ENCODE measurements around the gene STC2. TPM values are rescaled to one million over a fixed set of nuclear protein-coding genes. Genes with fewer than 3 reads are reported as not detected.

The STC2 gene
- total RNA-seq, 4 donors from 2014 or later = 0.64 to 26.1 (median 1.9) TPM

GRCh38 chr5:173340451-173340850 is 12.2 kb upstream of the STC2 start:
- Histone ChIP-seq H3K27ac (no peak overlapping the region), H3K36me3 (no peaks in the 10 kb centered on the region), H3K4me1 (no peaks in the 10 kb centered on the region), H3K4me3 (no peak overlapping the region), H3K27me3 (peaks cover 0 to 14% (median 0%) of the 10 kb centered on the region in 4 donors), H3K9me3 (no peaks in the 10 kb centered on the region)
- intact Hi-C loops (cut with DNase I) = no loop called here
- DNase-seq = no peak
- TF ChIP-seq POLR2A (IDR thresholded peaks at IDR 0.05) = no peak
- TF ChIP-seq CTCF (IDR thresholded peaks at IDR 0.05) = no peak
- 65 to 79% methylated on average over 5 to 9 of the region's 9 CpGs for WGBS, 2 donors

GRCh38 chr5:173339286-173339685 is 11.1 kb upstream of the STC2 start:
- WGBS, 2 donors = 68 to 77% methylated on average over 5 to 11 of the region's 11 CpGs
- Histone ChIP-seq H3K27ac (no peak overlapping the region), H3K4me1 (no peaks in the 10 kb centered on the region), H3K36me3 (no peaks in the 10 kb centered on the region), H3K9me3 (no peaks in the 10 kb centered on the region), H3K27me3 (peaks cover 0 to 22% (median 0%) of the 10 kb centered on the region in 4 donors), H3K4me3 (no peak overlapping the region)
- intact Hi-C loops (cut with DNase I) = no loop called here
- TF ChIP-seq CTCF (IDR thresholded peaks at IDR 0.05) = no peak
- TF ChIP-seq POLR2A (IDR thresholded peaks at IDR 0.05) = no peak
- DNase-seq = no peak

- peaks cover 0 to 22% (median 0%) of the 10 kb centered on the region in 4 donors for H3K27me3 ChIP-seq
- no peak overlapping the region for H3K4me3 ChIP-seq
- no peak for DNase-seq
- no peaks in the 10 kb centered on the region for H3K9me3 ChIP-seq
- H3K36me3 ChIP-seq = no peaks in the 10 kb centered on the region
- no peak overlapping the region for H3K27ac ChIP-seq
- WGBS, 2 donors = 76 to 80% methylated on average over 10 of the region's 10 CpGs
- intact Hi-C loops (cut with DNase I) = no loop called here
- TF ChIP-seq POLR2A (IDR thresholded peaks at IDR 0.05) (no peak), CTCF (IDR thresholded peaks at IDR 0.05) (no peak)
- H3K4me1 ChIP-seq = no peaks in the 10 kb centered on the region
Measured at GRCh38 chr5:173338380-173339015, 10.3 kb upstream of the STC2 start.

- TF ChIP-seq POLR2A (IDR thresholded peaks at IDR 0.05) = no peak
- TF ChIP-seq CTCF (IDR thresholded peaks at IDR 0.05) = no peak
- DNase-seq = no peak
- H3K27ac ChIP-seq = no peak overlapping the region
- intact Hi-C loops (cut with DNase I) = no loop called here
- H3K4me3 ChIP-seq = no peak overlapping the region
- no peaks in the 10 kb centered on the region for H3K36me3 ChIP-seq
- H3K9me3 ChIP-seq = no peaks in the 10 kb centered on the region
- H3K27me3 ChIP-seq = peaks cover 0 to 48% (median 0%) of the 10 kb centered on the region in 4 donors
- 55 to 60% methylated on average over 2 of the region's 2 CpGs for WGBS, 2 donors
- peaks cover under 1 to 8% (median 1%) of the 10 kb centered on the region in 3 donors for H3K4me1 ChIP-seq
Measured at GRCh38 chr5:173334808-173335207, 6.6 kb upstream of the STC2 start.

- peaks cover 7 to 15% (median 8%) of the 10 kb centered on the region in 3 donors for H3K4me1 ChIP-seq
- no peak overlapping the region for H3K4me3 ChIP-seq
- DNase-seq = no peak
- H3K27ac ChIP-seq = no peak overlapping the region
- no peaks in the 10 kb centered on the region for H3K9me3 ChIP-seq
- H3K27me3 ChIP-seq = peaks cover 0 to 56% (median 0%) of the 10 kb centered on the region in 4 donors
- 46 to 68% methylated on average over 4 of the region's 4 CpGs for WGBS, 2 donors
- TF ChIP-seq POLR2A (IDR thresholded peaks at IDR 0.05) = no peak
- no peak for TF ChIP-seq CTCF (IDR thresholded peaks at IDR 0.05)
- intact Hi-C loops (cut with DNase I) = loop anchor here (2.0 kb wide), 1 partner anchor 39 kb away; no protein-coding TSS in a partner anchor
- no peaks in the 10 kb centered on the region for H3K36me3 ChIP-seq
Measured at GRCh38 chr5:173333925-173334661, 5.9 kb upstream of the STC2 start.
